ENCODE data around the gene MYOCOS.

- TF ChIP-seq CTCF (IDR thresholded peaks at IDR 0.05) (peak; percentile 78 to 91 (median 89)), POLR2AphosphoS5 (IDR thresholded peaks at IDR 0.05) (peak; percentile 43)
Measured at GRCh38 chr1:171644805-171645483, 22.9 kb downstream of the MYOCOS start.
